T-helper 1 cell (primary cell): ENCODE results near the gene SRM.
"Not testable (repeated sequence)": the region's sequence is repeated elsewhere in the genome, so short reads cannot be mapped to it uniquely, and the experiment has no call there.

Experiments used
- DNase-seq, 5 donors: peaks; one replicate each; pipeline ENCODE4 v3.0.0-alpha.2; 2012 to 2020

Gene SRM

GRCh38 chr1:11064942-11065341 is 5.1 kb upstream of the SRM start:
- no peak for DNase-seq

GRCh38 chr1:11063937-11064537 is 4.2 kb upstream of the SRM start:
- DNase-seq = not testable (repeated sequence)

GRCh38 chr1:11062965-11063401 is 3.2 kb upstream of the SRM start:
- peak in 1 of 5 donors; percentile 68 for DNase-seq

GRCh38 chr1:11061652-11062365 is 2.0 kb upstream of the SRM start:
- DNase-seq = no peak

GRCh38 chr1:11059155-11059967 is 457 bp downstream of the SRM start:
- peak in 3 of 5 donors; percentile 13 to 52 (median 22) for DNase-seq

GRCh38 chr1:11058595-11059154 is 1.1 kb downstream of the SRM start:
- no peak for DNase-seq

- DNase-seq = no peak
Observed at GRCh38 chr1:11058026-11058425, 1.8 kb downstream of the SRM start.

GRCh38 chr1:11057477-11057876 is 2.3 kb downstream of the SRM start:
- DNase-seq = no peak

- no peak for DNase-seq
Observed at GRCh38 chr1:11056504-11056903, 3.3 kb downstream of the SRM start.

GRCh38 chr1:11055676-11056075 is 4.1 kb downstream of the SRM start:
- DNase-seq = no peak

- no peak for DNase-seq
Observed at GRCh38 chr1:11054666-11055065, 5.2 kb downstream of the SRM start.

GRCh38 chr1:11054181-11054580 is 5.6 kb downstream of the SRM start:
- DNase-seq = no peak

GRCh38 chr1:11053758-11054137 is 6.1 kb downstream of the SRM start:
- DNase-seq = no peak

GRCh38 chr1:11052839-11053757 is 6.7 kb downstream of the SRM start:
- no peak for DNase-seq

GRCh38 chr1:11051781-11052511 is 7.9 kb downstream of the SRM start:
- DNase-seq = no peak

GRCh38 chr1:11051121-11051520 is 8.7 kb downstream of the SRM start:
- not testable (repeated sequence) for DNase-seq

- DNase-seq = no peak
Observed at GRCh38 chr1:11046625-11047365, 13.0 kb downstream of the SRM start, which contains the start of gene MASP2. Gene MASP2 (minus strand): TSS chr1:11047239. CDS start chr1:11047207, 32 bp downstream.

GRCh38 chr1:11046270-11046566 is 13.6 kb downstream of the SRM start:
- no peak for DNase-seq

GRCh38 chr1:11045428-11046269 is 14.2 kb downstream of the SRM start:
- DNase-seq = no peak
